Right kidney (tissue), 1 donor: Measurements from ENCODE around the gene COL27A1.
"Not testable (repeated sequence)": the region's sequence is repeated elsewhere in the genome, so short reads cannot be mapped to it uniquely, and the experiment has no call there.

ENCODE experiments used
- DNase-seq: peaks from one replicate; pipeline ENCODE4 v3.0.0-alpha.2; 2016

The COL27A1 gene

GRCh38 chr9:114183006-114183405, 27.7 kb downstream of the COL27A1 start:
- DNase-seq = no peak

- no peak for DNase-seq
These were observed 28.7 kb downstream of the COL27A1 start for GRCh38 chr9:114184071-114184470.

GRCh38 chr9:114184866-114185265, 29.5 kb downstream of the COL27A1 start:
- DNase-seq = no peak

GRCh38 chr9:114185570-114186490, 30.5 kb downstream of the COL27A1 start:
- DNase-seq = no peak

GRCh38 chr9:114186605-114187289, 31.4 kb downstream of the COL27A1 start:
- DNase-seq = no peak

GRCh38 chr9:114187827-114188226, 32.5 kb downstream of the COL27A1 start:
- no peak for DNase-seq

- no peak for DNase-seq
These were observed 34.7 kb downstream of the COL27A1 start for GRCh38 chr9:114189823-114190562.

- DNase-seq = no peak
These were observed 35.2 kb downstream of the COL27A1 start for GRCh38 chr9:114190563-114190905.

GRCh38 chr9:114191402-114191801, 36.1 kb downstream of the COL27A1 start:
- DNase-seq = not testable (repeated sequence)

- no peak for DNase-seq
These were observed 37.2 kb downstream of the COL27A1 start for GRCh38 chr9:114192539-114192938.

GRCh38 chr9:114193090-114193489, 37.8 kb downstream of the COL27A1 start:
- DNase-seq = no peak

GRCh38 chr9:114196117-114196516, 40.8 kb downstream of the COL27A1 start:
- DNase-seq = no peak

GRCh38 chr9:114196979-114197622, 41.8 kb downstream of the COL27A1 start:
- no peak for DNase-seq

- DNase-seq = no peak
These were observed 43.1 kb downstream of the COL27A1 start for GRCh38 chr9:114198249-114199040.

- no peak for DNase-seq
These were observed 45.5 kb downstream of the COL27A1 start for GRCh38 chr9:114200721-114201300.

GRCh38 chr9:114202396-114202795, 47.1 kb downstream of the COL27A1 start:
- DNase-seq = no peak

GRCh38 chr9:114202849-114203248, 47.5 kb downstream of the COL27A1 start:
- DNase-seq = no peak

- DNase-seq = no peak
These were observed 48.2 kb downstream of the COL27A1 start for GRCh38 chr9:114203410-114204140.

GRCh38 chr9:114204265-114204664, 48.9 kb downstream of the COL27A1 start:
- DNase-seq = no peak
